Measurements from ENCODE around the gene ATP8A1.

- TF ChIP-seq POLR2AphosphoS5 (IDR thresholded peaks at IDR 0.05) (no peak), POLR2A (IDR thresholded peaks at IDR 0.05) (no peak)
- TF ChIP-seq, protein P1, sequence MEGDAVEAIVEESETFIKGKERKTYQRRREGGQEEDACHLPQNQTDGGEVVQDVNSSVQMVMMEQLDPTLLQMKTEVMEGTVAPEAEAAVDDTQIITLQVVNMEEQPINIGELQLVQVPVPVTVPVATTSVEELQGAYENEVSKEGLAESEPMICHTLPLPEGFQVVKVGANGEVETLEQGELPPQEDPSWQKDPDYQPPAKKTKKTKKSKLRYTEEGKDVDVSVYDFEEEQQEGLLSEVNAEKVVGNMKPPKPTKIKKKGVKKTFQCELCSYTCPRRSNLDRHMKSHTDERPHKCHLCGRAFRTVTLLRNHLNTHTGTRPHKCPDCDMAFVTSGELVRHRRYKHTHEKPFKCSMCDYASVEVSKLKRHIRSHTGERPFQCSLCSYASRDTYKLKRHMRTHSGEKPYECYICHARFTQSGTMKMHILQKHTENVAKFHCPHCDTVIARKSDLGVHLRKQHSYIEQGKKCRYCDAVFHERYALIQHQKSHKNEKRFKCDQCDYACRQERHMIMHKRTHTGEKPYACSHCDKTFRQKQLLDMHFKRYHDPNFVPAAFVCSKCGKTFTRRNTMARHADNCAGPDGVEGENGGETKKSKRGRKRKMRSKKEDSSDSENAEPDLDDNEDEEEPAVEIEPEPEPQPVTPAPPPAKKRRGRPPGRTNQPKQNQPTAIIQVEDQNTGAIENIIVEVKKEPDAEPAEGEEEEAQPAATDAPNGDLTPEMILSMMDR (IDR thresholded peaks at IDR 0.05 in 8 of 11, conservative IDR thresholded peaks at IDR 0.05 in 3 of 11), result no peak
Measured at GRCh38 chr4:42558156-42558555, 98.7 kb downstream of the ATP8A1 start.
